HG03097 (cell line): ENCODE measurements around the gene NHERF2.

ENCODE experiments used
- ATAC-seq: cut with Tn5 transposase; IDR thresholded peaks from one replicate; pipeline ENCODE4 v1.9.1; 2021; ENCODE audit not compliant: unreplicated experiment, low FRiP score

The NHERF2 gene

DNA sequence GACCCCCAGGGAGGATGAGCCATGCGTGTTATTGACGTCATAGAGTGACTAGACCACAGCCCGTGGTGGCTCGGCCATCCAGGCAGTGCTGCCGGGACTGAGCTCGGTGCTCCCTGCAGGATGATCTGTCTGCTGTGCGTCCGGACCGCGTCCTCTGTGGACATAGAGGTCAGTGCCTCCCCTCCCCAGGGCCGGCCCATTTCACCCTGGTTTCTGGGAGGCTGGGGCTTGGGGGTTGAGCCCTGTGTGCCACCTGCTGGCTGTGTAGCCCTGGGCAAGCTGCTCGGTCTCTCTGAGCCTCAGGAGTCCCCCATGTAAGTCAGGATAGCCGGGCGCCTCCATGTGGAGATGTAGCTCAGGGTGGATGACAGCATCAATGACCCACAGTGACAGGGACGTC, 29.4 kb downstream of the NHERF2 start:
- ATAC-seq, result no peak

DNA sequence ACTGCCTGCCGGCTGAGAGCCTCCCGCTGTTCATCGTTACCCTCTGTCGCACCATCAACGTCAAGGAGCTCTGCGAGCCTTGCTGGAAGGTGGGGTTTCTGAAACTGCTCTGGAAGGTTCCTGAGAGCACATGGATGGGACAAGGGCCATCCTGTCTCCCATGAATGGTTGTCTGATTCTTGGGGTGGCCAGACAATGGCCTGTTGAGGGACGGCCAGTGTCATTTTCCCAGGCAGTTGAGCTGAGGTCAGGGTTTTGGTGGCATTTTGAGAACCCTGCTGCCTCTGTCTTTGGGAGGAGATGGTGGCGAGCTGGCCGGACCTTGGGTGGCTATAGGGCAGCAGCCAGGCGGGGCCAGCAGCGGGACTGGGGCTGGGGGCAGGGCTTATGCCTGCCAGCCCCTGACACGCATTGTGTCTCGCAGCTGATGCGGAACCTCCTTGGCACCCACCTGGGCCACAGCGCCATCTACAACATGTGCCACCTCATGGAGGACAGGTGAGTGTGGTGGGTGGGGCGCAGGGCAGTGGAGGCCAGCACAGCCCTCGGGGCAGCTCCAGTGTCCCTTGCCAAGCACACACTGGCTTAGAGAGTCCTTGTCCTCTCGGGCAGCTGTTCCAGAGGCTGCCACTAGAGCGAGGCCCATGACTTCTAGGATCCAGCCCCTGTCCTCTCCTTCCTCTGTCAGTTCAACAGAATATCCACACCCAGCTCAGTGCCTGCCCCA, 30.1 kb downstream of the NHERF2 start:
- ATAC-seq, result no peak

DNA sequence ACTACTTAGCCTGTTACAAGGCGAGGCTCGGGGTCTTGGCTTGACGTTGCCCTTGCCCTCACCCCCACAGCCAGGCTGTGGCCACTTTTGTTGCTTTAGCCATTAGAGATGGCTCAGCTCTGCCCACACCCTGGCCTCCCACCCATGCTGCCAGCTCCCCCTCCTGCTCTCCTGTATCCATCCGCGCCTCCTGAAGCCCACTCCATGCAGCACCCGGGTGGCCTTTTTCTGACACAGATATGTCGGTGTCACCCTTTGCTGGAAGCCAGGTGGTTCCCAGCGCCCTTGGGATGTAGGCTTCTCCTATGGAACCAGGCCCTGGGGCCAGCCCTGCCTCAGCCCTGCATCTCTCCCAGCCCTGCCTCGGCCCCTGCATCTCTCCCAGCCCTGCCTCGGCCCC, 30.7 kb downstream of the NHERF2 start:
- no peak for ATAC-seq

DNA sequence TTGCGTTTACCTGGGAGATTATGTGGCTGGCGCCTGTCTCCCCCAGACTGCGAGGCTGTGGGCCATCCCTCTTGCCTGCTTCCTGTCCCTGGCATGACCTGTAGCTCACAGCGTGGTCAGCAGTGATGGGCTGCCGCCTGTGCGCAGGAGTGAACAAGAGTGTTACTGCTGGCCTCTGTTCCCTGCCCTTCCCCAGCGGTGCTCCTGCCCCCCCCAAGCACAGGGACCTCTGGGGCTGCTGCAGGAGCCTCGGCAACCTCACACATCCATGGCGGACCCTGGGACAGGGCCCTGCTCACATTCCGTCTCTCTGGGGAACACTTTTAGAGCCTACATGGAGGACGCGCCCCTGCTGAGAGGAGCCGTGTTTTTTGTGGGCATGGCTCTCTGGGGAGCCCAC, 31.7 kb downstream of the NHERF2 start:
- ATAC-seq, result no peak

DNA sequence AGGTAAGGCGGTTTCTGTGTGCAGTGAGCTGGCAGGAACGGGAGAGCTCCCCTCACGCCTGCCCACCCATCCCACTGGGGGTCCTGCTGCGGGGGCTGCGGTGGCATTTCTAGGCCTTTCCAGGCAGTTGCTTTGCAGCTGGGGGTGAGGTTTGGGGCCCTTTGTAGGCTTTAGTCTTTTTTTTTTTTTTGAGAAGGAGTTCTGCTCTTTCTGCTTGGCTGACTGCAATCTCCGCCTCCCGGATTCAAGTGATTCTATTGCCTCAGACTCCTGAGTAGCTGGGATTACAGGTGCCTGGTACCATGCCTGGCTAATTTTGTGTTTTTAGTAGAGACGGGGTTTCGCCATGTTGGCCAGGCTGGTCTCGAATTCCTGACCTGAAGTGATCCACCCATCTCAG, 32.2 kb downstream of the NHERF2 start:
- no peak for ATAC-seq

DNA sequence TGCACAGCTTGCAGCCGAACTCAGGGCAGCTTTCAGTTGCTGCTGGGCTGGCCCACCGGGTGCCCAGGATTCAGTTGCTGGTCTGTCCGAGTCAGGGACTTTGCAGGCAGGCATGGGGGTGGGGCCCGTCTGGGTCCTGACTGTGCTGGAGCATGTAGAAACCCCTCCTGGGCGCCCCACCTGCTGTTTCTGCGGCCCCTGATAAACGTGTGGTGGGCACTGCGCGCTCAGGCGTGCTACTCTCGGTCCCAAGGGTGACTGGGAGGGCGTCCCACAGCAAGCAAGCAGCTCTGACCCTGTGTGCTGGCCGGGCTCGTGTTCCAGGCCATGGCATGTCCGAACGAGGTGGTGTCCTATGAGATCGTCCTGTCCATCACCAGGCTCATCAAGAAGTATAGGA, 33.6 kb downstream of the NHERF2 start:
- ATAC-seq, result no peak

DNA sequence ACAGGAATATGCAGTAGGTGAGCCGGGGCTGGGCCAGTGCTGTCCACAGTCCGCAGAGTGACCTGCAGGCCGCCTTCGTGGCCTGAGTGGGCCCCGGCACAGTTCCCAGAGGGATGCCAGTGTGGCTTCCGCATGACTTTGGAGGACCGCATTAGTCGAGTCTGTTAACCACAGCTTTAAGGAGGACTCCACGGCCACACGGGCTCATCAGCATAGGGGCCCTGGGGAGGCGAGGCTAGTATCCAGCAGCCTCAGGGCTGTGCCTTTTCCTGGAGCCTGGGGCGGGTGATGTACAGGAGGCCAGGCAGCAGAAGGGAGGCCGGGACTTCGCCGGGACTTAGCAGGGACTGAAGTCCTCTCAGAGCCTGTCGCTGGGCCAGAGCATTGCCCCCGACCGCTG, 34.3 kb downstream of the NHERF2 start:
- no peak for ATAC-seq

DNA sequence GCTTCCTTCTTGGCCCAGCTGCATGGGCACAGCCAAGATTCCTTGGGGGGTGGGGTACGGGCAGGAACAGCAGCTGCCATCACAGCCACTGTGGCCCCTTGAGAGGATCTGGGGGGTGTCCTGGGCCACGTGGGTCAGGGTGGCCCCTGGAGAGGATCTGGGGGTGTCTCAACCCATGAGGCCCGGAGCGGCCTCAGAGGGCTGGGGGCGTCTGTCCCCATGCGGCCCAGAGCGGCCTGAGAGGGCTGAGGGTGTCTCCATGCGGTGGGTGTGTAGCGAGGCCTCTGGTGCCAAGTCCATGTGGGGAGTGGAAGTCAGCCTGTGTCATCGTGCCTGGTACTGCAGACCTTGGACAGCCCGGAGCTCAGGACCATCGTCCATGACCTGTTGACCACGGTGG, 34.8 kb downstream of the NHERF2 start:
- ATAC-seq, result no peak

DNA sequence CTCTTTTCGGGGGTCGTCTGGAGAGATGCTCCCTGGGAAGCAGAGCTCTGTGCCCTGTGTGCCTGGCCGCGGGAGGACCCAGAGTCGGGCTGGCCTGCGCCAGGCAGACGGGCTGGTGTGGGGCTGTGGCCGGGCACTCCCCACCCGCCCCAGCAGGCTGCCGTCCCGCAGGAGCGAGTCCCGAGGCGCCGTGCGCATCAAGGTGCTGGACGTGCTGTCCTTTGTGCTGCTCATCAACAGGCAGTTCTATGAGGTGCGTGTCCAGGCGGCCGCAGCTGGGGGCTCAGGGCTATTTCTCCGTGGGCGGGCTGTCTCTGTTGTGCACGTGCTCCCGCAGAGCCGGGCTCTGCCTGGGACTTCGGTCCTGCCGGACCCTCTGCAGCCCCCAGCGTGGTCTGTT, 36.1 kb downstream of the NHERF2 start:
- ATAC-seq, result no peak

DNA sequence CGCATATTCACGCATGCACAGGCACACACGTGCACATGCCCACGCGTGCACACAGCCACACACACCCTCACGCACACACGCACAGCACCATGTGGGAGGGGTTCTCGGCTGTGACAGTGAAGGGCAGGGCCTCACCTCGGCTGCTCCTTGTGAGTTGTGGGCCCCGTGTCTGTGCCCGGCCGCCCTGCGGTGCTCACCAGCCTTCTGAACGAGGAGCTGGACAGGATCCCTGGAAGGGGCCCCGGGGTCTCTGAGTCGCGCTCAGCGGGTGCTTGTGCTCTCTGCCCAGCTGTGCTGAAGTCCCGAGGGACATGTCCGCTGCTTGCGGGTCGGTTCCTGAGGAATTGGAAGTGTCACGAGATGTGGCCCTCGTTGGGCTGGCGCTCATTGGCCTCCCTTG, 37.2 kb downstream of the NHERF2 start:
- ATAC-seq, result no peak

DNA sequence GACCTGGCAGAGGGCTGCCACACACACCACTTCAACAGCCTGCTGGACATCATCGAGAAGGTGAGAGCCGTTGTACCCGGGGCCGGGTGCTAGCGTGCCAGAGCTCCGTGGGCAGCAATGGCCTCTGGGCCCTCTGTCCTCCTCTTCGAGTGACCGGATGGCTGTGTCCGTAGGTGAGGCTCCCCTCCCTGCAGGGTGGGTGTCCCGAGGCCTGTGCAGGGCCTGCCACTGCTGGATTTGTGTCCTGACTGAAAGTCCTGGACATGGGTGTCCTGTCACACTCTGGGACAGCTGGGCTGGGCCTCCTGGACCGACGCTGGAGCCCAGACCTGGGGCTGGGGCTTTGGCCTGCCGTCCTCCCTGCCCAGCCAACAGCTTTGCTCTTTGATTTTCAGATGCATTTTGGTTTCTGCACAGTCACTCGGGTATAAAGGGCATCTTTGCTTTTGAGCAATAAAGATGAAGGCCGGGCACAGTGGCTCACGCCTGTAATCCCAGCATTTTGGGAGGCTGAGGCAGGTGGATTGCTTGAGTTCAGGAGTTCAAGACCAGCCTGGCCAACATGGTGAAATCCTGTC, 37.8 kb downstream of the NHERF2 start:
- no peak for ATAC-seq

DNA sequence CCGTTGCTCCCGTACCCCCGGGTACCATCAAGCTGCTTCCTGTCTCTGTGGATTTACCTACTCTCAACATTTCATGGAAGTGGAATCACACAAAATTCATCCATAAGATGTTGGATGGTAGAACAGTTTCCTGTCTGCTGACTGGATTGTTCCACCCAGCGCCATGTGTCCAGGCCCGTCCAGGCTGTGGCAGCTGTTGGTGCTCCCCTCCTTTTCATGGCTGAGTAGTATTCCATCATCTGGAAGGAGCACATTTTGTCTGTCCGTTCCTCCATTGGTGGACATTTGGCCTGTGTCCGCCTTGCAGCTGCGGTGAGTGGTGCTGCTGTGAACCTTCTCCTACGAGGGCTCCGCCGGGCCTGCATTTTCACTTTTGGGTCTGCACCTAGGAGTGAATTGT, 39.4 kb downstream of the NHERF2 start:
- no peak for ATAC-seq

DNA sequence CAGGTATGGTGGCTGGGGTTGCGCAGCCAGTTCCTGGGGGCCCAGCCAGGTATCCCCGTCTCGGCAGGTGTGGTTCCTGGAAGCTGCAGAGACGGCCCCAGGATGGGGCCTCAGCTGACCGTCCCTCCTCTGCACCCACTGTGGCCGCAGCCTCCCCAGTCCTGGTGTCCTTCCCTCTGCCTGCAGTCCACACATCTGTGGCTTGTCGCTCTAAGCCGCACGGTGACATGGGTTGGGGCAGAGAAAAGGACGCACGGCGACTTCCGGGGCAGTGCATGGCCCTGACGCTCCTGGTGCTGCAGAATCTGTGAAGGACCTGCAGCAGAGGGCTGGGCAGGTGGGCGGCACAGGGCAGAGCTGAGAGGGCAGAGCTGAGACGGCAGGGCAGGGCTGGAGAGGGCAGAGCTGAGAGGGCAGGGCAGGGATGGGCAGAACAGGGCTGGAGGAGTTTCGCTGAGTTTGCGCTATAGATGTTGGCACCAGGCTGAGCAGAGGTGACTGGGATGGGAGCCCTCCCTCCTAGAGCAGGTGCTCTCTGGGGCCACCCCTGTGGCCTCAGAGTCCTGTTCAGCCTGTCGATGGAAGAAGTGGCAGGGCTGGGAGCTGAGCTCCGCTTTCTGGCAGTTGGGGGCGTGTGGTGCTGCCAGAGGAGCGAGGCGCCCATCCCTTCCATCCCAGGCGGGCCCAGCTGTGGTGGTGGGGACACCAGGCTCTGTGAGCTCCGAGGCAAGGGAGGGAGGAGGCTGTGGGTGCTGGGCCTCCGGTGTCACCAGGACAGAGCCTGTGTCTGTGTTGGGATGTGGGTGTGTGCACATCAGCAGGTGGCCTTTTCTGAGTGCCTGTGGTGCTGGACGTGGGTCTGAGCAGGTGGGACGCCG, 44.1 kb downstream of the NHERF2 start:
- no peak for ATAC-seq

DNA sequence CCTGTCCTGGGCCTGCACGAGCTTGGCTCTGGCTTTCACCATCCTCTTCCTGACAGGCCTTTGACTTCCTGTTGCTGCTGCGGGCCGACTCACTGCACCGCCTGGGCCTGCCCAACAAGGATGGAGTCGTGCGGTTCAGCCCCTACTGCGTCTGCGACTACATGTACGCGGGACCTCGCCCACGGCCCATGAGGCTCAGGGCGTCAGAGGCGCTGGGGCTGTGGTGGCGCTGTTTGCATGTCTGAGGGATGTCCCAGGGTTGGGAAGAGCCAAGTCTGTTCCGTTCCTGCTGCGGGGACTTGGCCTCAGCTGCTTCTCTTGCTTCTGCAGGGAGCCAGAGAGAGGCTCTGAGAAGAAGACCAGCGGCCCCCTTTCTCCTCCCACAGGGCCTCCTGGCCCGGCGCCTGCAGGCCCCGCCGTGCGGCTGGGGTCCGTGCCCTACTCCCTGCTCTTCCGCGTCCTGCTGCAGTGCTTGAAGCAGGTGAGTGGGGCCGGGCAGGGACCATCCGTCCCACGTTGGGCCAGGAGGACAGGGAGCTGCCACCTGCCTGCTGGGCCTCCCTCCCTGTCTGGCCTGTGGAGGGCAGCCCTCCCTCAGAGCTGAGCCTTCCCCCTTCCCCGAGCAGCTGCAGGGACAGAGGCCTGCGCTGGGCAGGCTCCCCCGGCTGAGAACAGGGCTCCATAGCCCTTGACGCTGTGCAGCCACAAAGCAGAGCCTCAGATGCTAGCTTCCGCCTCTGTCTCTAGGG, 44.9 kb downstream of the NHERF2 start:
- no peak for ATAC-seq

DNA sequence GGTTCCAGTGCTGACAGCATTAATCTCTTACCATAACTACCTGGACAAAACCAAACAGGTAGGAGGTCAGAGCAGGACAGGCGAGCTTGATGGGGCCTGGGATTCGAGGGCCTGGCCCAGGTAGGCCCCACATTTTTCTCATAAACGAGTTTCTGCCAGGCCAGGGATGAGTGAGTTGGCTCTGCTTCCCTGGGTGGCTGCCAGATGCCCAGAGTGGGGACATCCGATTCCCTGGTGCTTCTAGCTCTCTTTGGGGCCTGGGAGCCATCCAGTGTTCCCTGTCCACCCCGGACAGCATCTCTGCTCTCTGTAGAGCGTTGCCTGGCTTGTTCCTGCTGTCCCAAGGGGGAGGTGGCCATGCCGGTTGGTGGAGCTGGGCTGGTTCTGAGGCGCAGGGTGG, 46.2 kb downstream of the NHERF2 start:
- ATAC-seq, result no peak

DNA sequence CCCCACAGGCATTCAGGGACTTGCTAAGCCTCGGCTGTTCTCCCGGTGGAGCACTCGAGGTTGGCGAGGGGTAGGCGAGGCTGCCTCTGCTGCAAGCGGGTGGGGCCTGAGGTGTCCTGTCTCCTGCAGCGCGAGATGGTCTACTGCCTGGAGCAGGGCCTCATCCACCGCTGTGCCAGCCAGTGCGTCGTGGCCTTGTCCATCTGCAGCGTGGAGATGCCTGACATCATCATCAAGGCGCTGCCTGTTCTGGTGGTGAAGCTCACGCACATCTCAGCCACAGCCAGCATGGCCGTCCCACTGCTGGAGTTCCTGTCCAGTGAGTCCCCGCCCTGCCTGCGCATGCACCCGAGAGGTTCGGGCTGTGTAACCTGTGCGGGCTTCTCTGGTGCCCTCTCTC, 47.4 kb downstream of the NHERF2 start:
- no peak for ATAC-seq

DNA sequence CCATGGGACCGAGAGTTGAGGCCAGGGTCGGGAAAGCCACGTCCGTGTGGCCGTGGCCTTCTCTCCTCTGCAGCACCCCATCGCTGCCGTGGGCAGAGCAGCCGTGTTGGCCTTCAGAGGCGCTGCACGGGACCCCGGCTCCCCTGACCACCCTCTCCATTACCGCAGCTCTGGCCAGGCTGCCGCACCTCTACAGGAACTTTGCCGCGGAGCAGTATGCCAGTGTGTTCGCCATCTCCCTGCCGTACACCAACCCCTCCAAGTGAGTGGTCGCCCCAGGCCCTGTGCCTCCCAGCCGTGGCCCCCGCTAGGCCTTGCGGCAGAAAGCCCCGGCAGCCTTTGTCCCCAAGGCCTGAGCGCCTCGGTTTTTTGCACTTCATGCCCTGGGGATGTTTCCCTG, 48.9 kb downstream of the NHERF2 start:
- no peak for ATAC-seq

DNA sequence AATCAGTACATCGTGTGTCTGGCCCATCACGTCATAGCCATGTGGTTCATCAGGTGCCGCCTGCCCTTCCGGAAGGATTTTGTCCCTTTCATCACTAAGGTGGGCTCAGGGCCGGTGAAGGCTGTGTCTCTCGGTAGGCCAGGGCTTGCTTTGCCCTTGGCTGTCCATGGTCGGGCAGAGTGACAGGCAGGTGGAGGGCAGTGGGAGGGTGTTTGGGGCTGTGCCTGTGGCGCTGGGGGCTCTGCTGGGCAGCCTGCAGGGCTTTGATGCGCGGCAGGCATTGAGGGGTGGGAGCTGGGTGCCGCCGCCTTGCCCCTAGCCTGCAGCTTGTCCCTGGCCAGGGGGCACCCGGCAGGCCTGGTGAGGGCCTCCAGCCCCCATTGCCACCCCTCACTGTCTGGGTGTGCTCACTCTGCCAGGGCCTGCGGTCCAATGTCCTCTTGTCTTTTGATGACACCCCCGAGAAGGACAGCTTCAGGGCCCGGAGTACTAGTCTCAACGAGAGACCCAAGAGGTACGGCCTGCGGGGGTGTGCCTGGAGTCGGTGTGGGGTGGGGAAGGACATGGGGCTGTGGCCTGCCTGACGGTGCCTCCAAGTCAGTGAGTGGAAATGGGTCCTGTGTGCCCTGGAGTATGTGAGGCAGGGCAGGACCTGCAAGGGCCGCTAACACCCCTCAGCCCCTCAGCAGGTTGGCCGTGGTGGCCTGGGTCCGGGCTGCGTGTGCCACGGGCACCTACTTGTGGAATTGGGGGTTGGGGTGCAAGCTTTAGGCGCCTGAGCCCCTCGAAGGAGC, 49.6 kb downstream of the NHERF2 start:
- ATAC-seq, result no peak

DNA sequence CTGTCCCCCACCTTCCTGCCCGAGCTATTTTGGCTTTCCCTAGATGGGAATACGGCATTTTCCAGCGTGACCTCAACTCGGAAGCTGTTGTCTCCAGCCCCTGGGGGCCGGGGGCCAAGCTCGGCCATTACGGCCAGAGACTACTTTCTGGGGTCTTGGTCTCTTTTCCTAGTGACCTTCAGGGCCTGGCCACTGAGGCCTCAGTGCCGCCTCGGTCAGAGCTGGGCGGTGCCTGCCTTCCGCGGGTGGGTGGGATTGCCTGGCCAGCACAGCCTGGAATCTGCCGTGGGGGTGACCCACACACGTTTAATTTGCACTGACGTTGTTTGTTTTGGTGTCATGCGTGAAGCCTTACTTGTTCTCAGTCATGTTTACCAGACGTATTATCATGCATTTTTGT, 50.3 kb downstream of the NHERF2 start:
- no peak for ATAC-seq

DNA sequence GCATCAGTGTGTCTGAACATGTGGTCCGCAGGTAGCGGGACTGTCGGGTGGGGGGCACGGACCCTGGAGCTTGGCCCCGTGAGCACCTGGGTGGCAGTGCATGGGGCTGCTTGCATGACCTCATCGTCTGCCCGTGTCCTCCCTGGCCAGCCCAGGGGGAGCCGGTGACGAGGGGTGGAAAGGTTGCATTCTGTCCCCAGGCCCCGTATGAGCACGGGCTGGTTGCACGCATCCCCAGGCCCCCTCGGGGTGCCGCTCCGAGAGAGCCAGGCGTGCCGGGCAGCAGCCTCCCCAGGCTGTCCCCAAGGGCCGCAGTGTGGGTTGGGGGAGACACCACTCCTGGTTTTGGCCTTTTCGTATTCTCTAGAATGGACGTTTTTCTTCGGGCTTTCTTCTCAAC, 51.0 kb downstream of the NHERF2 start:
- ATAC-seq, result no peak
